ENCODE data around the gene MYO1G.

DNA sequence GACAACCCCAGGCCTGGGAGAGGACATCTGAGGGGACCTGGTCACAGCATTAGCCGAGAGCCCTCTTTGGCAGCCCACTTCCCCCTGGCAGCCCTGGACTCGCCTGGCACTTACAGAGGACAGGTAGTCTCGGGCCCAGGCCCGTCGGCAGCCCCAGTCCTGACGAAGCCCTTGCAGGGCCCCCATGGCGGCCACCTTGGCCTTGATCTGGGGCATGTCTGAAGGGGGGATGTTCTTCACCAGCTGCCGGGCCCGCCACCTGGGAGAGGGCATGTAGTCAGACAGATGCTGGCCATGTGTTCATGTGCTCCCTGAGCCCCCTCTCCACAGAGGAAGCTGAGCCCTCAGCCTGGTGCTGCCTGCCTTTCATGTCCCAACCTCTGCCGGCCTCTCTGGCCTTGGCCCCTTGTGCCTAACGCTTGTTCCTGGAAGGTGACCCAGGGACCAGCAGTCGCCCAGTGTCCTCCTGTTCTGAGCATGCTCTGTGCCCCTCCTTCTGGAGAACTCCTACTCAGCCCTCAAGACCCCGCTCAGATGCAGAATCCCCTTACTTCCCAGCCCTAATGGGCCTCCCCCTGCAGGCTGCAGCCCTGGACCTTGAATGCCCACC is 13.9 kb downstream of the MYO1G start:
- TF ChIP-seq POLR2A (IDR thresholded peaks at IDR 0.05; ENCODE audit: low read depth, low read length) = no peak
- no peak for TF ChIP-seq TAF1 (IDR thresholded peaks at IDR 0.05; ENCODE audit: low read depth, low read length)
